GM12801 (cell line): ENCODE results near the gene PIP4P1.

ENCODE experiments used
- TF ChIP-seq, protein P1 (sequence below): IDR thresholded peaks from one replicate; pipeline ENCODE4 v1.5.1; 2011; ENCODE audit warnings: control low read depth; ENCODE audit not compliant: insufficient read length; ENCODE audit errors: extremely low read depth

Gene PIP4P1

DNA sequence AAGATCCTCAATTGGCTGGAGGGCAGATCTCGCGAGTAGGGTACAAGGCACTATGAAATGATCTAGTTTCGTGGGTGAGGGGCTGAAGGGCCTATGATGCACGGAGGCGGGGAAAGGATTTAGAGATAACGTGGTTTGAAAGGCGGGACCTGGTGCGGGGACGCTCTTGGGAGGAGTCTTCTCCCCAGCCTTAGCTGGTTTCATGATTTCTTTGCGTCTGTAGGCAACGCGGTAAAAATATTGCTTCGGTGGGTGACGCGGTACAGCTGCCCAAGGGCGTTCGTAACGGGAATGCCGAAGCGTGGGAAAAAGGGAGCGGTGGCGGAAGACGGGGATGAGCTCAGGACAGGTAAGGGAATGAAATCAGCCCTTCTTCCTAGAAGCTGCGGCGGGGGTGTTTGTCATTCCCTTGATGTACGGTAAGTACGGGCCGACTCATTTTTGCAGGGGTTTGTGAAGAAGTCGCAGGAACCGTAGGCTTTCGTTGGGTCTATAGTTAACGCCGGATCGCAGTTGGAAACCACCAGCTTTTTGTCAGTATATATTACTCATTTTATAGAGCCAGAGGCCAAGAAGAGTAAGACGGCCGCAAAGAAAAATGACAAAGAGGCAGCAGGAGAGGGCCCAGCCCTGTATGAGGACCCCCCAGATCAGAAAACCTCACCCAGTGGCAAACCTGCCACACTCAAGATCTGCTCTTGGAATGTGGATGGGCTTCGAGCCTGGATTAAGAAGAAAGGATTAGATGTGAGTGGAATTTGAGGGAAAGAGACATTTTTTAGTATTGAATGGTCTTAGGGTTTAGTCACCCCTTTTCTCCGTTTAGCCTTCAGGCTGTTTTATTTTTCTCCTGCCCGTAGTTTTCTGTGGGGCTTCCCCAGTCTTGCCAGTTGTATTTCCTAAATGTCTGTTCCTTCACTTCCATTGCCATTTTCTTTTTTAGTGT lies 5.6 kb downstream of the PIP4P1 start:
- TF ChIP-seq, protein P1, sequence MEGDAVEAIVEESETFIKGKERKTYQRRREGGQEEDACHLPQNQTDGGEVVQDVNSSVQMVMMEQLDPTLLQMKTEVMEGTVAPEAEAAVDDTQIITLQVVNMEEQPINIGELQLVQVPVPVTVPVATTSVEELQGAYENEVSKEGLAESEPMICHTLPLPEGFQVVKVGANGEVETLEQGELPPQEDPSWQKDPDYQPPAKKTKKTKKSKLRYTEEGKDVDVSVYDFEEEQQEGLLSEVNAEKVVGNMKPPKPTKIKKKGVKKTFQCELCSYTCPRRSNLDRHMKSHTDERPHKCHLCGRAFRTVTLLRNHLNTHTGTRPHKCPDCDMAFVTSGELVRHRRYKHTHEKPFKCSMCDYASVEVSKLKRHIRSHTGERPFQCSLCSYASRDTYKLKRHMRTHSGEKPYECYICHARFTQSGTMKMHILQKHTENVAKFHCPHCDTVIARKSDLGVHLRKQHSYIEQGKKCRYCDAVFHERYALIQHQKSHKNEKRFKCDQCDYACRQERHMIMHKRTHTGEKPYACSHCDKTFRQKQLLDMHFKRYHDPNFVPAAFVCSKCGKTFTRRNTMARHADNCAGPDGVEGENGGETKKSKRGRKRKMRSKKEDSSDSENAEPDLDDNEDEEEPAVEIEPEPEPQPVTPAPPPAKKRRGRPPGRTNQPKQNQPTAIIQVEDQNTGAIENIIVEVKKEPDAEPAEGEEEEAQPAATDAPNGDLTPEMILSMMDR, result no peak

GRCh38 chr14:20454516-20455354 lies 6.5 kb downstream of the PIP4P1 start, which contains the start of the genes APEX1 and OSGEP:
Gene APEX1 (plus strand): TSS chr14:20455226. CDS start chr14:20455646, 420 bp downstream.
Gene OSGEP (minus strand): TSS chr14:20454812. CDS start chr14:20454683, 129 bp downstream.
- TF ChIP-seq, protein P1, result no peak

DNA sequence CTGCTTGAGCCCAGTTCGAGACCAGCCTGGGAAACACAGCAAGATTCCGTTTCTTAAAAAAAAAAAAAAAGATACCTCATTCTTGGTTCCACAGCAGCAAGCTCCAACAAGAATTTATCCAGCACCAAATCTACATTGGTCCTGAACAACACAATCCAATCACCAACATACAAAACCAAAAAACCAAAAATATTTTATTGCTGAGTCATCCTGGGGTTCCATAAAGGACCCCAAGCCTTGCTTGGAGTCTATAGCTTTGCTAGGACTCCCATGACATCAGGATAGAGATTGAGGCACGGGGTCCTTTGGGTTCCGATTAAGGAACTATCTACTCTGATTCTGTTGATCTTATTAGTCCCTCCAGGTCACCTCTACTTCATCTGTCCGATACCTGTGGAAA lies 14.3 kb downstream of the PIP4P1 start:
- TF ChIP-seq, protein P1, result no peak

- TF ChIP-seq, protein P1, result no peak
These were observed 19.8 kb downstream of the PIP4P1 start for GRCh38 chr14:20441461-20441860.

DNA sequence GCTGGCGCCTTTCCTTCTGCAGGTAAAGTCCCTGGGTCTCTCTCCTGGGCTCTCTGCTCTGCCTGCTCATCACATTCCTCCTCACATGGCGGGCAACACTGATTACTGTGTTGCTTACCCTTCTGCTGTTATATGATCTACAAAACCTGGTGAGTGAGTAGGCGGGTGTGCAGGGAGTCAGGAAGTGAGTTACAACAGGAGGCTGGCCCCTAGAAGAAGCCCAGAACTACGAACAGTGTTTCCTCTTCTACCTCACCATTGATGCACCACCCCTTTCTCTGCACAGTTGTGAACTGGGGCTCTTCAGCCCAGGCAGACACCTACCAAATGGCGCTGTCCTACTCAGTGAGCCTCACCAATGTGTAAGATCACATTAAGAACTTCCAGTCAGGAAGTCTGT lies 20.4 kb downstream of the PIP4P1 start:
- TF ChIP-seq, protein P1, result no peak

GRCh38 chr14:20440465-20440864 lies 20.8 kb downstream of the PIP4P1 start:
- TF ChIP-seq, protein P1, result no peak

DNA sequence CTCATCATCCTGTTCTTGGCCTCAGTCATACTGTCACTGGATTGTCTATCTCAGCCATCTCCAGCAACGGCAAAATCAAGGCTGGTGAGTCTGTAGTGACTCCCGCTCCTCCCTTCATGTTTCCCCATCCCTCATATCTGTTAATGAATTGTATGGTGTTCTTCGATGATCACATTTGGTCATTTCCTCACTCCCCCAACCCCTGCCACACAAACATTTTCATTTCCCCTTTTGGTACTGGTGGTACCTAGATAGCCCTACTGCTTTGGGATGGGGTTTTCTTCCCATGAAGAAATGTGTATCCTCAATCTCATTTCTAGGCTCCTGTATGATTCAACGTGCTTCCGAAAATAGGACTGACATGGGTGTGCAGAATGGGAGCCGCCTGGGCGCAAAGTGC lies 22.6 kb downstream of the PIP4P1 start:
- TF ChIP-seq, protein P1, result no peak
